ENCODE data around the gene ABHD14A.

DNA sequence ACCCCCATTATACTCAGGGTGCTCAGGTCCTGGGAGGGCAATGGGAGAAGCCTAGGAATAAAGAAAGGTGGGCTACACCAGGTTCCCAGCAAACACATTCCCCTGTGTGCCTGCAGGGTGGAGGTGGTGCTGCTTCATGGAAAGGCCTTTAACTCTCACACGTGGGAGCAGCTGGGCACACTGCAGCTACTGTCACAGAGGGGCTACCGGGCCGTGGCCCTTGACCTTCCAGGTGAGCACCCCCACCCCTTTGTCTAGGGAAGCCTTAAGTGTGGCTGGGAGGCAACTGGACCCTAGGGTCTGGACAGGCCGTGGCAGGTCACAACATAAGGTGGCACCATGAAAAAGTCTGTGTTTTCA is 3.3 kb downstream of the ABHD14A start:
- TF ChIP-seq EP300 (IDR thresholded peaks at IDR 0.05; ENCODE audit: borderline replicate concordance in 1 of 2, low read depth in 1 of 2, low read length in 1 of 2) (no peak), YY1 (IDR thresholded peaks at IDR 0.05; ENCODE audit: low read depth) (no peak), MEF2A (IDR thresholded peaks at IDR 0.05; ENCODE audit: borderline replicate concordance, low read depth) (no peak)
- TF ChIP-seq, protein P1, sequence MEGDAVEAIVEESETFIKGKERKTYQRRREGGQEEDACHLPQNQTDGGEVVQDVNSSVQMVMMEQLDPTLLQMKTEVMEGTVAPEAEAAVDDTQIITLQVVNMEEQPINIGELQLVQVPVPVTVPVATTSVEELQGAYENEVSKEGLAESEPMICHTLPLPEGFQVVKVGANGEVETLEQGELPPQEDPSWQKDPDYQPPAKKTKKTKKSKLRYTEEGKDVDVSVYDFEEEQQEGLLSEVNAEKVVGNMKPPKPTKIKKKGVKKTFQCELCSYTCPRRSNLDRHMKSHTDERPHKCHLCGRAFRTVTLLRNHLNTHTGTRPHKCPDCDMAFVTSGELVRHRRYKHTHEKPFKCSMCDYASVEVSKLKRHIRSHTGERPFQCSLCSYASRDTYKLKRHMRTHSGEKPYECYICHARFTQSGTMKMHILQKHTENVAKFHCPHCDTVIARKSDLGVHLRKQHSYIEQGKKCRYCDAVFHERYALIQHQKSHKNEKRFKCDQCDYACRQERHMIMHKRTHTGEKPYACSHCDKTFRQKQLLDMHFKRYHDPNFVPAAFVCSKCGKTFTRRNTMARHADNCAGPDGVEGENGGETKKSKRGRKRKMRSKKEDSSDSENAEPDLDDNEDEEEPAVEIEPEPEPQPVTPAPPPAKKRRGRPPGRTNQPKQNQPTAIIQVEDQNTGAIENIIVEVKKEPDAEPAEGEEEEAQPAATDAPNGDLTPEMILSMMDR (IDR thresholded peaks at IDR 0.05) = no peak
- TF ChIP-seq, protein P2, sequence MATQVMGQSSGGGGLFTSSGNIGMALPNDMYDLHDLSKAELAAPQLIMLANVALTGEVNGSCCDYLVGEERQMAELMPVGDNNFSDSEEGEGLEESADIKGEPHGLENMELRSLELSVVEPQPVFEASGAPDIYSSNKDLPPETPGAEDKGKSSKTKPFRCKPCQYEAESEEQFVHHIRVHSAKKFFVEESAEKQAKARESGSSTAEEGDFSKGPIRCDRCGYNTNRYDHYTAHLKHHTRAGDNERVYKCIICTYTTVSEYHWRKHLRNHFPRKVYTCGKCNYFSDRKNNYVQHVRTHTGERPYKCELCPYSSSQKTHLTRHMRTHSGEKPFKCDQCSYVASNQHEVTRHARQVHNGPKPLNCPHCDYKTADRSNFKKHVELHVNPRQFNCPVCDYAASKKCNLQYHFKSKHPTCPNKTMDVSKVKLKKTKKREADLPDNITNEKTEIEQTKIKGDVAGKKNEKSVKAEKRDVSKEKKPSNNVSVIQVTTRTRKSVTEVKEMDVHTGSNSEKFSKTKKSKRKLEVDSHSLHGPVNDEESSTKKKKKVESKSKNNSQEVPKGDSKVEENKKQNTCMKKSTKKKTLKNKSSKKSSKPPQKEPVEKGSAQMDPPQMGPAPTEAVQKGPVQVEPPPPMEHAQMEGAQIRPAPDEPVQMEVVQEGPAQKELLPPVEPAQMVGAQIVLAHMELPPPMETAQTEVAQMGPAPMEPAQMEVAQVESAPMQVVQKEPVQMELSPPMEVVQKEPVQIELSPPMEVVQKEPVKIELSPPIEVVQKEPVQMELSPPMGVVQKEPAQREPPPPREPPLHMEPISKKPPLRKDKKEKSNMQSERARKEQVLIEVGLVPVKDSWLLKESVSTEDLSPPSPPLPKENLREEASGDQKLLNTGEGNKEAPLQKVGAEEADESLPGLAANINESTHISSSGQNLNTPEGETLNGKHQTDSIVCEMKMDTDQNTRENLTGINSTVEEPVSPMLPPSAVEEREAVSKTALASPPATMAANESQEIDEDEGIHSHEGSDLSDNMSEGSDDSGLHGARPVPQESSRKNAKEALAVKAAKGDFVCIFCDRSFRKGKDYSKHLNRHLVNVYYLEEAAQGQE (IDR thresholded peaks at IDR 0.05; ENCODE audit: low read depth, low read length) = no peak

All from SK-N-SH (cell line).